K562 (cell line): ENCODE measurements around the gene PCDHB15. TPM values are rescaled to one million over a fixed set of nuclear protein-coding genes. Genes with fewer than 3 reads are reported as not detected.

ENCODE experiments used
- ATAC-seq: fragments of 200-7000 bp; cut with Tn5 transposase; 3 replicates; pipeline ENCODE4 v1.9.1; 2020; ENCODE audit warnings: moderate library complexity
- Bru-seq: library from RNA; stranded (reverse); fragments of 400-500 nt; gene quantifications from one replicate; lab custom pipeline; 2021; lab: Mats Ljungman, UMichigan
- BruChase-seq, 2 experiments: library from RNA; stranded (reverse); fragments of 400-500 nt; gene quantifications; one replicate each; lab custom pipeline; 2021; lab: Mats Ljungman, UMichigan
- BruUV-seq: library from RNA; stranded (reverse); fragments of 400-500 nt; replicated peaks from 2 replicates; lab custom pipeline; 2021; lab: Mats Ljungman, UMichigan
- CTCF ChIA-PET: fragments of 300-600 bp; formaldehyde crosslinking; extraction: SDS; loops from one replicate; lab custom pipeline; 2021; ENCODE audit warnings: low intra/inter-chr PET ratio; lab: Yijun Ruan, JAX
- POLR2A ChIA-PET: fragments of 300-600, 350-650 bp; sonication (Branson Sonifier 250); formaldehyde crosslinking; extraction: SDS; loops from one replicate; lab custom pipeline; 2021; ENCODE audit warnings: antibody characterized with exemption, inconsistent platforms; lab: Yijun Ruan, JAX
- DNase-seq, 4 experiments: peaks; one replicate each; pipeline versions ENCODE4 v3.0.0 to v3.0.0-alpha.2; 2011 to 2018; ENCODE audit warnings: low spot score in 3 of 4, mixed read lengths in 3 of 4; ENCODE audit errors: extremely low read depth in 1 of 4
- FAIRE-seq: peaks from 2 replicates; lab custom pipeline; 2011; peaks lifted over from hg19 to GRCh38; lab: Jason Lieb, UNC
- H2AFZ ChIP-seq: 2 replicates; pipeline ENCODE4 v1.6.0; 2011; ENCODE audit warnings: low read depth, low read length, control low read depth, inconsistent platforms
- H3K27ac ChIP-seq: fragments of 200-600 bp; 3 replicates; pipeline ENCODE4 v1.8.0; 2011; ENCODE audit warnings: low read depth, mild to moderate bottlenecking, control low read depth, inconsistent platforms, low read length, moderate library complexity, mixed read lengths; ENCODE audit errors: extremely low read depth
- H3K27me3 ChIP-seq, 2 experiments: fragments of 300-600 bp in 1 of 2; 2 replicates in 1 of 2; 3 replicates in 1 of 2; pipeline versions ENCODE4 v1.6.0 to v1.8.0; 2011; ENCODE audit warnings: inconsistent platforms in 2 of 2, low read length in 2 of 2, mild to moderate bottlenecking in 1 of 2, mixed read lengths in 1 of 2, moderate library complexity in 1 of 2; ENCODE audit not compliant: control insufficient read depth in 2 of 2, insufficient read depth in 2 of 2
- H3K36me3 ChIP-seq: fragments of 300-600 bp; 3 replicates; pipeline ENCODE4 v1.8.0; 2011; ENCODE audit warnings: mild to moderate bottlenecking, low read length, inconsistent platforms; ENCODE audit not compliant: control insufficient read depth, insufficient read depth
- H3K4me1 ChIP-seq, 2 experiments: fragments of 200-600 bp in 1 of 2; replicated peaks in 1 of 2; 2 replicates in 1 of 2; 3 replicates in 1 of 2; pipeline versions ENCODE4 v1.5.1 to v1.8.0; 2011; ENCODE audit warnings: inconsistent platforms in 2 of 2, low read length in 2 of 2, mild to moderate bottlenecking in 1 of 2, mixed read lengths in 1 of 2, moderate library complexity in 1 of 2; ENCODE audit not compliant: control insufficient read depth in 2 of 2, insufficient read depth in 2 of 2
- H3K4me2 ChIP-seq: 2 replicates; pipeline ENCODE4 v1.6.1; 2011; ENCODE audit warnings: low read length, control low read depth, inconsistent platforms, mixed read lengths; ENCODE audit not compliant: insufficient read depth
- H3K4me3 ChIP-seq: fragments of 200-600 bp; sonication (generic), shearing (Covaris generic); 2 replicates; pipeline ENCODE4 v1.5.1; 2016; ENCODE audit warnings: control low read depth, inconsistent platforms
- H3K79me2 ChIP-seq: fragments of 200-600 bp; 3 replicates; pipeline ENCODE4 v1.8.0; 2011; ENCODE audit warnings: low read length, inconsistent platforms; ENCODE audit not compliant: control insufficient read depth, insufficient read depth
- H3K9ac ChIP-seq, 2 experiments: 2 replicates each; pipeline versions ENCODE4 v1.6.0 to v1.6.1; 2011; ENCODE audit warnings: low read depth in 2 of 2, low read length in 2 of 2, control low read depth in 1 of 2, inconsistent platforms in 1 of 2, mild to moderate bottlenecking in 1 of 2, mixed read lengths in 1 of 2; ENCODE audit not compliant: insufficient read depth in 1 of 2
- H3K9me1 ChIP-seq: one replicate; pipeline ENCODE4 v1.6.0; 2011; ENCODE audit warnings: inconsistent platforms, mild to moderate bottlenecking, low read length, moderate library complexity; ENCODE audit not compliant: control insufficient read depth, insufficient read depth
- H3K9me3 ChIP-seq: replicated peaks from 2 replicates; pipeline ENCODE4 v1.5.1; 2011; ENCODE audit warnings: low read depth, low read length, inconsistent platforms; ENCODE audit not compliant: control insufficient read depth, insufficient read depth
- H4K20me1 ChIP-seq: replicated peaks from 2 replicates; pipeline ENCODE4 v1.6.1; 2011; ENCODE audit warnings: low read length, inconsistent platforms, mixed read lengths; ENCODE audit not compliant: control insufficient read depth, insufficient read depth
- CBX1 ChIP-seq: sonication (generic); IDR thresholded peaks from 2 replicates; pipeline ENCODE4 v1.6.1; 2016; ENCODE audit warnings: antibody characterized with exemption, low read depth, mild to moderate bottlenecking
- ETV1 ChIP-seq: fragments of 450-650 bp; conservative IDR thresholded peaks from 2 replicates; pipeline ENCODE4 v1.6.1; 2016; ENCODE audit warnings: missing genetic modification characterization, control low read depth, low read depth, missing compliant biosample characterization
- HCFC1 ChIP-seq: IDR thresholded peaks from 2 replicates; pipeline ENCODE4 v1.6.1; 2012; ENCODE audit warnings: low read depth, low read length, improper control_type of control experiment
- RAD21 ChIP-seq, 2 experiments: fragments of 250-450 bp in 1 of 2; fragments of 450-650 bp in 1 of 2; sonication (Bioruptor Pico) in 1 of 2; formaldehyde crosslinking in 1 of 2; IDR thresholded peaks in 1 of 2; conservative IDR thresholded peaks in 1 of 2; 2 replicates each; pipeline versions ENCODE4 v1.4.0 to v1.8.0; 2020 to 2022; ENCODE audit warnings: mild to moderate bottlenecking in 2 of 2, moderate library complexity in 1 of 2
- WGBS: fragments of 100-300 bp; shearing (Covaris generic); methylation state at CpG from one replicate; pipeline ENCODE4 v1.1.6; 2016; ENCODE audit warnings: low coverage, mixed read lengths; ENCODE audit not compliant: insufficient coverage; ENCODE audit errors: missing lambda C conversion rate; 5-methylcytosine and 5-hydroxymethylcytosine counted together
- in situ Hi-C: fragments of 300-500 bp; cut with MboI; formaldehyde crosslinking; loops from 4 replicates; pipeline ENCODE4 v1.15.0; 2018; ENCODE audit warnings: inconsistent platforms, mixed read lengths
- intact Hi-C: fragments of 100-400 bp; cut with micrococcal nuclease; formaldehyde crosslinking; loops from 2 replicates; pipeline ENCODE4 v1.14.2; 2022
- long read RNA-seq, 3 experiments: library from polyadenylated mRNA in 2 of 3; library from RNA in 1 of 3; unstranded in 2 of 3; stranded (forward) in 1 of 3; transcript quantifications; one replicate each; pipeline ENCODE4 v2.0.0, GENCODE V29; 2019 to 2022
- polyA minus RNA-seq, 3 experiments: library from RNA; depleted of rRNA, polyadenylated mRNA; stranded (reverse); fragments of >200 nt; gene quantifications; 2 replicates each; pipeline ENCODE4 v1.2.3, GENCODE V29; 2011
- polyA plus RNA-seq, 8 experiments: library from polyadenylated mRNA; depleted of rRNA in 4 of 8; stranded (reverse) in 5 of 8; unstranded in 3 of 8; fragments of >200 nt; fragmentation: Nextera tagmentation in 2 of 8; fragmentation: Illumina TruSeq in 1 of 8; extraction: Ambion mirVana in 2 of 8; extraction: Trizol in 1 of 8; gene quantifications; 2 replicates each; pipeline versions ENCODE4 v1.2.1 to v1.2.3, GENCODE V29; 2011 to 2014; ENCODE audit warnings: inconsistent platforms in 1 of 8, missing spikeins in 1 of 8
- total RNA-seq, 7 experiments: library from RNA; depleted of rRNA in 6 of 7; stranded (reverse); fragments of >200 nt in 6 of 7; fragmentation: Illumina TruSeq in 2 of 7; extraction: Trizol in 2 of 7; gene quantifications; 2 replicates each; pipeline versions ENCODE4 v1.2.1 to v1.2.3, GENCODE V29; 2011 to 2021; ENCODE audit warnings: low replicate concordance in 1 of 7
- TF ChIP-seq, protein P1 (sequence below): IDR thresholded peaks from 2 replicates; pipeline ENCODE4 v1.6.1; 2014; ENCODE audit warnings: antibody characterized with exemption
- TF ChIP-seq, protein P2 (sequence below): fragments of 250-450 bp; sonication (Bioruptor Pico); IDR thresholded peaks from 2 replicates; pipeline ENCODE4 v1.4.0; 2020; ENCODE audit warnings: mild to moderate bottlenecking, moderate library complexity, borderline replicate concordance
- TF ChIP-seq, protein P3 (sequence below), 2 experiments: fragments of 450-650 bp in 1 of 2; sonication (generic) in 1 of 2; formaldehyde crosslinking in 1 of 2; IDR thresholded peaks in 1 of 2; conservative IDR thresholded peaks in 1 of 2; 2 replicates each; pipeline versions ENCODE4 v1.6.1 to v1.8.1; 2016 to 2023; ENCODE audit warnings: mild to moderate bottlenecking in 2 of 2, moderate library complexity in 2 of 2, inconsistent platforms in 1 of 2, missing genetic modification reagents in 1 of 2
- TF ChIP-seq, protein P4 (sequence below), 2 experiments: fragments of 200-800 bp in 1 of 2; sonication (Bioruptor generic) in 1 of 2; sonication (generic) in 1 of 2; formaldehyde crosslinking in 1 of 2; IDR thresholded peaks in 1 of 2; conservative IDR thresholded peaks in 1 of 2; 2 replicates each; pipeline versions ENCODE4 v1.5.0 to v1.6.1; 2016 to 2020; ENCODE audit warnings: missing compliant biosample characterization in 1 of 2, missing genetic modification characterization in 1 of 2, missing genetic modification reagents in 1 of 2

The PCDHB15 gene
- total RNA-seq (2011; cell fraction: chromatin; rRNA removed; ENCODE audit: low replicate concordance), result not detected in 2 replicates
- total RNA-seq (2011; cell fraction: nucleolus; rRNA removed), result not detected in 2 replicates
- total RNA-seq (2011; cell fraction: nucleoplasm; rRNA removed), result not detected in 2 replicates
- total RNA-seq (2014; rRNA removed), result not detected in 2 replicates
- not detected in 2 replicates for total RNA-seq (2014; rRNA removed; fragmentation: Illumina TruSeq; extraction: Trizol)
- total RNA-seq (2015; rRNA removed; fragmentation: Illumina TruSeq; extraction: Trizol), result 0.04 TPM in 1 of 2 replicates, not detected in the other
- 0.07 TPM in 1 of 2 replicates, not detected in the other for total RNA-seq (2021)
- polyA plus RNA-seq (2011; rRNA removed), result 0.15 TPM in 1 of 2 replicates, not detected in the other
- polyA plus RNA-seq (2011; cell fraction: cytosol; rRNA removed), result not detected in 2 replicates
- polyA plus RNA-seq (2011; cell fraction: nucleus; rRNA removed), result 0.04 and 0.07 TPM in 2 replicates
- 0.03 and 0.11 TPM in 2 replicates for polyA plus RNA-seq (2012)
- polyA plus RNA-seq (2014; fragmentation: Illumina TruSeq; extraction: Trizol), result not detected in 2 replicates
- not detected for polyA plus RNA-seq (2014; fragmentation: Nextera tagmentation; extraction: Ambion mirVana)
- 0.07 and 0.08 TPM in 2 replicates for polyA plus RNA-seq (2014; rRNA removed)
- not detected in 2 replicates for polyA minus RNA-seq (2011; rRNA and poly(A)+ RNA removed)
- polyA minus RNA-seq (2011; cell fraction: cytosol; rRNA and poly(A)+ RNA removed), result not detected in 2 replicates
- polyA minus RNA-seq (2011; cell fraction: nucleus; rRNA and poly(A)+ RNA removed), result not detected in 2 replicates
- not detected for Bru-seq, nascent RNA
- percentile 17 among the genes with signal in this experiment for BruChase-seq, experiment 1, labeled RNA remaining after a 2-hour chase
- BruChase-seq, experiment 2, labeled RNA remaining after a 6-hour chase, result percentile 16 among the genes with signal in this experiment
- long read RNA-seq, experiment 1, result 0 reads
- long read RNA-seq, experiment 2, result 0 reads
- long read RNA-seq, experiment 3, result 0 reads

DNA sequence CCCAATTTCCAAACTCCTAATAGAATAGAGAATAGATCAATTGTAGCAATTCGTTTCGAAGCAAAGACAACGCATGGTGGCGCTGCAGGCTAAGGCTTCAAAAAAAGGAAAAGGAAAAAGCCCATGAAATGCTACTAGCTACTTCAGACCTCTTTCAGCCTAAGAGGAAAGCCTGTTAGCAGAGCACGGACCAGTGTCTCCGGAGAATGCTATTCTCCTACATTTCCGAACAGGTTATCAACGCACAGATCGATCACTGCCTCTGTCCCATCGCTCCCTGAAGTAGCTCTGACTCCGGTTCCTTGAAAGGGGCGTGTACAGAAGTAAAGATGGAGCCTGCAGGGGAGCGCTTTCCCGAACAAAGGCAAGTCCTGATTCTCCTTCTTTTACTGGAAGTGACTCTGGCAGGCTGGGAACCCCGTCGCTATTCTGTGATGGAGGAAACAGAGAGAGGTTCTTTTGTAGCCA is at the start of gene PCDHB15:
PCDHB15 (plus strand) TSS at position 146 of the 468 bp plus-strand sequence; CDS start at position 330, 184 bp downstream.
- Histone ChIP-seq H3K4me3 (peak within 1 kb of the TSS; percentile 14; the same call in 1 of the 2 replicates), H3K27me3 (peaks cover 0 to 16% of the 10 kb centered on the region in 2 experiments; a peak in 2 of 5 replicates), H3K36me3 (no peaks in the 10 kb centered on the region), H3K4me1 (peaks cover 0 to 10% of the 10 kb centered on the region in 2 experiments; a peak in 1 of 5 replicates), H3K27ac (no peak within 1 kb of the TSS), H3K9me1 (no peaks in the 10 kb centered on the region), H3K9me3 (no peaks in the 10 kb centered on the region), H3K79me2 (no peaks in the 10 kb centered on the region), H4K20me1 (no peaks in the 10 kb centered on the region), H3K4me2 (peak within 1 kb of the TSS; percentile 73), H2AFZ (peak within 1 kb of the TSS; percentile 77; the same call in 1 of the 2 replicates), H3K9ac (no peak within 1 kb of the TSS)
- ATAC-seq (peak; percentile 58), FAIRE-seq (no peak), DNase-seq (peak; percentile 11 to 44 (median 17))
- under 1% methylated on average over 16 of the region's 16 CpGs for WGBS
- ChIA-PET CTCF (interaction anchor here (0.6 kb wide), 2 partner anchors 313 to 336 kb away, joined by 3 read pairs; no protein-coding TSS in a partner anchor), POLR2A (interaction anchor here (0.6 kb wide), 2 partner anchors 75 to 241 kb away, joined by 3 read pairs; partner anchors contain the start of gene TAF7)
- intact Hi-C loops, result loop anchor here (2.0 kb wide), 1 partner anchor 320 kb away; no protein-coding TSS in a partner anchor
- BruUV-seq, result no TSS peak
- in situ Hi-C loops, result no loop called here
- TF ChIP-seq, protein P1, sequence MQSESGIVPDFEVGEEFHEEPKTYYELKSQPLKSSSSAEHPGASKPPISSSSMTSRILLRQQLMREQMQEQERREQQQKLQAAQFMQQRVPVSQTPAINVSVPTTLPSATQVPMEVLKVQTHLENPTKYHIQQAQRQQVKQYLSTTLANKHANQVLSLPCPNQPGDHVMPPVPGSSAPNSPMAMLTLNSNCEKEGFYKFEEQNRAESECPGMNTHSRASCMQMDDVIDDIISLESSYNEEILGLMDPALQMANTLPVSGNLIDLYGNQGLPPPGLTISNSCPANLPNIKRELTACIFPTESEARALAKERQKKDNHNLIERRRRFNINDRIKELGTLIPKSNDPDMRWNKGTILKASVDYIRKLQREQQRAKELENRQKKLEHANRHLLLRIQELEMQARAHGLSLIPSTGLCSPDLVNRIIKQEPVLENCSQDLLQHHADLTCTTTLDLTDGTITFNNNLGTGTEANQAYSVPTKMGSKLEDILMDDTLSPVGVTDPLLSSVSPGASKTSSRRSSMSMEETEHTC, result no peak
- TF ChIP-seq HCFC1 (no peak), CBX1 (no peak), RAD21 (CRISPR knock-in tag; conservative IDR thresholded peaks at IDR 0.05 in 1 of 2, IDR thresholded peaks at IDR 0.05 in 1 of 2) (peak; percentile 40 to 57; a peak in 3 of 4 replicates), ETV1 (no peak)
- TF ChIP-seq, protein P2, sequence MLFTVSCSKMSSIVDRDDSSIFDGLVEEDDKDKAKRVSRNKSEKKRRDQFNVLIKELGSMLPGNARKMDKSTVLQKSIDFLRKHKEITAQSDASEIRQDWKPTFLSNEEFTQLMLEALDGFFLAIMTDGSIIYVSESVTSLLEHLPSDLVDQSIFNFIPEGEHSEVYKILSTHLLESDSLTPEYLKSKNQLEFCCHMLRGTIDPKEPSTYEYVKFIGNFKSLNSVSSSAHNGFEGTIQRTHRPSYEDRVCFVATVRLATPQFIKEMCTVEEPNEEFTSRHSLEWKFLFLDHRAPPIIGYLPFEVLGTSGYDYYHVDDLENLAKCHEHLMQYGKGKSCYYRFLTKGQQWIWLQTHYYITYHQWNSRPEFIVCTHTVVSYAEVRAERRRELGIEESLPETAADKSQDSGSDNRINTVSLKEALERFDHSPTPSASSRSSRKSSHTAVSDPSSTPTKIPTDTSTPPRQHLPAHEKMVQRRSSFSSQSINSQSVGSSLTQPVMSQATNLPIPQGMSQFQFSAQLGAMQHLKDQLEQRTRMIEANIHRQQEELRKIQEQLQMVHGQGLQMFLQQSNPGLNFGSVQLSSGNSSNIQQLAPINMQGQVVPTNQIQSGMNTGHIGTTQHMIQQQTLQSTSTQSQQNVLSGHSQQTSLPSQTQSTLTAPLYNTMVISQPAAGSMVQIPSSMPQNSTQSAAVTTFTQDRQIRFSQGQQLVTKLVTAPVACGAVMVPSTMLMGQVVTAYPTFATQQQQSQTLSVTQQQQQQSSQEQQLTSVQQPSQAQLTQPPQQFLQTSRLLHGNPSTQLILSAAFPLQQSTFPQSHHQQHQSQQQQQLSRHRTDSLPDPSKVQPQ (CRISPR knock-in tag), result no peak
- TF ChIP-seq, protein P3, sequence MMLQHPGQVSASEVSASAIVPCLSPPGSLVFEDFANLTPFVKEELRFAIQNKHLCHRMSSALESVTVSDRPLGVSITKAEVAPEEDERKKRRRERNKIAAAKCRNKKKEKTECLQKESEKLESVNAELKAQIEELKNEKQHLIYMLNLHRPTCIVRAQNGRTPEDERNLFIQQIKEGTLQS (IDR thresholded peaks at IDR 0.05), result peak; percentile 33; the same call in 1 of the 2 replicates
- TF ChIP-seq, protein P3 (CRISPR knock-in tag; conservative IDR thresholded peaks at IDR 0.05), result no peak
- TF ChIP-seq, protein P4, sequence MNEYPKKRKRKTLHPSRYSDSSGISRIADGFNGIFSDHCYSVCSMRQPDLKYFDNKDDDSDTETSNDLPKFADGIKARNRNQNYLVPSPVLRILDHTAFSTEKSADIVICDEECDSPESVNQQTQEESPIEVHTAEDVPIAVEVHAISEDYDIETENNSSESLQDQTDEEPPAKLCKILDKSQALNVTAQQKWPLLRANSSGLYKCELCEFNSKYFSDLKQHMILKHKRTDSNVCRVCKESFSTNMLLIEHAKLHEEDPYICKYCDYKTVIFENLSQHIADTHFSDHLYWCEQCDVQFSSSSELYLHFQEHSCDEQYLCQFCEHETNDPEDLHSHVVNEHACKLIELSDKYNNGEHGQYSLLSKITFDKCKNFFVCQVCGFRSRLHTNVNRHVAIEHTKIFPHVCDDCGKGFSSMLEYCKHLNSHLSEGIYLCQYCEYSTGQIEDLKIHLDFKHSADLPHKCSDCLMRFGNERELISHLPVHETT (CRISPR knock-in tag; conservative IDR thresholded peaks at IDR 0.05 in 1 of 2, IDR thresholded peaks at IDR 0.05 in 1 of 2), result no peak
